B cell (primary cell): ENCODE measurements around the gene TBC1D22A. TPM values are rescaled to one million over a fixed set of nuclear protein-coding genes. Genes with fewer than 3 reads are reported as not detected.

Experiments used
- ATAC-seq: fragments of 200-7000 bp; cut with Tn5 transposase; one replicate; pipeline ENCODE4 v1.10.0; 2021; ENCODE audit warnings: low read depth, mild to moderate bottlenecking, moderate number of reproducible peaks, moderate library complexity
- CTCF ChIA-PET: fragments of 350-600 bp; sonication (Branson Sonifier 250); formaldehyde crosslinking; loops from one replicate; lab custom pipeline; 2021; ENCODE audit warnings: antibody characterized with exemption, inconsistent platforms; lab: Charles Lee
- POLR2A ChIA-PET: fragments of 350-600 bp; sonication (Branson Sonifier 250); formaldehyde crosslinking; loops from one replicate; lab custom pipeline; 2021; ENCODE audit warnings: antibody characterized with exemption; lab: Charles Lee
- DNase-seq: peaks from one replicate; pipeline ENCODE4 v3.0.0; 2013
- H2AFZ ChIP-seq: 2 replicates; pipeline ENCODE4 v1.6.1; 2012; ENCODE audit warnings: mild to moderate bottlenecking, low read depth, low read length; ENCODE audit not compliant: insufficient read depth, poor library complexity, severe bottlenecking
- H3K27ac ChIP-seq, 2 donors: 1 replicate in 1 of 2; 2 replicates in 1 of 2; pipeline ENCODE4 v1.5.1; 2012 to 2013; ENCODE audit warnings: low read length in 2 of 2, mild to moderate bottlenecking in 2 of 2, moderate library complexity in 1 of 2
- H3K27me3 ChIP-seq, 4 experiments: fragments of 200-600 bp in 1 of 4; sonication (generic) in 1 of 4; replicated peaks in 1 of 4; 1 replicate in 2 of 4; 2 replicates in 2 of 4; pipeline versions ENCODE4 v1.6.1 to v1.7.0; 2013 to 2016; ENCODE audit warnings: low read length in 3 of 4, mild to moderate bottlenecking in 2 of 4, mixed read lengths in 1 of 4, moderate library complexity in 1 of 4; ENCODE audit not compliant: insufficient read depth in 4 of 4, control insufficient read depth in 3 of 4; ENCODE audit errors: control extremely low read depth in 1 of 4
- H3K36me3 ChIP-seq, 2 experiments: replicated peaks in 1 of 2; 1 replicate in 1 of 2; 2 replicates in 1 of 2; pipeline versions ENCODE4 v1.6.1 to v1.7.1; 2013; ENCODE audit warnings: low read length in 1 of 2; ENCODE audit not compliant: insufficient read depth in 2 of 2, control insufficient read depth in 1 of 2; ENCODE audit errors: control extremely low read depth in 1 of 2, extremely low read depth in 1 of 2
- H3K4me1 ChIP-seq, 2 donors: fragments of 200-600 bp in 1 of 2; sonication (generic) in 1 of 2; 1 replicate in 1 of 2; 2 replicates in 1 of 2; pipeline versions ENCODE4 v1.5.1 to v1.6.1; 2013 to 2017; ENCODE audit warnings: low read length in 2 of 2; ENCODE audit not compliant: control insufficient read depth in 2 of 2, insufficient read depth in 2 of 2
- H3K4me2 ChIP-seq: replicated peaks from 2 replicates; pipeline ENCODE3; 2012; ENCODE audit warnings: mild to moderate bottlenecking, low read depth, low read length; ENCODE audit not compliant: poor library complexity, severe bottlenecking
- H3K4me3 ChIP-seq, 5 experiments: fragments of 200-600 bp in 1 of 5; sonication (generic) in 1 of 5; 1 replicate in 3 of 5; 2 replicates in 2 of 5; pipeline versions ENCODE4 v1.5.1 to v1.7.0; 2011 to 2016; ENCODE audit warnings: low read length in 4 of 5, mild to moderate bottlenecking in 4 of 5, low read depth in 2 of 5, control low read depth in 1 of 5, moderate library complexity in 1 of 5; ENCODE audit not compliant: insufficient read depth in 1 of 5; ENCODE audit errors: control extremely low read depth in 1 of 5, extremely low read depth in 1 of 5
- H3K79me2 ChIP-seq: fragments of 200-600 bp; sonication (generic); one replicate; pipeline ENCODE4 v1.6.0; 2016; ENCODE audit warnings: low read length; ENCODE audit not compliant: control insufficient read depth, insufficient read depth
- H3K9ac ChIP-seq: fragments of 200-600 bp; sonication (generic); 2 replicates; pipeline ENCODE4 v1.6.1; 2017; ENCODE audit warnings: mild to moderate bottlenecking, low read length, moderate library complexity
- H3K9me3 ChIP-seq, 3 donors: one replicate each; pipeline versions ENCODE4 v1.6.1 to v1.7.1; 2013; ENCODE audit warnings: low read length in 2 of 3; ENCODE audit not compliant: control insufficient read depth in 2 of 3, insufficient read depth in 1 of 3; ENCODE audit errors: control extremely low read depth in 1 of 3
- H4K20me1 ChIP-seq: 2 replicates; pipeline ENCODE4 v1.6.0; 2012; ENCODE audit warnings: mild to moderate bottlenecking, low read length; ENCODE audit not compliant: insufficient read depth, control insufficient read depth, poor library complexity, severe bottlenecking
- H3K27ac Mint-ChIP-seq: one replicate; pipeline ENCODE4 v1.8.0; 2021; ENCODE audit warnings: mixed read lengths
- H3K27me3 Mint-ChIP-seq: one replicate; pipeline ENCODE4 v1.8.0; 2021; ENCODE audit warnings: mixed read lengths
- H3K4me1 Mint-ChIP-seq: one replicate; pipeline ENCODE4 v1.8.0; 2021; ENCODE audit warnings: mixed read lengths
- H3K4me3 Mint-ChIP-seq: one replicate; pipeline ENCODE4 v1.8.0; 2021; ENCODE audit warnings: mixed read lengths
- H3K9me3 Mint-ChIP-seq: one replicate; pipeline ENCODE4 v1.8.0; 2022; ENCODE audit warnings: mixed read lengths; ENCODE audit not compliant: insufficient read depth
- CTCF ChIP-seq: fragments of 200-600 bp; IDR thresholded peaks from one replicate; pipeline ENCODE4 v1.8.0; 2022; ENCODE audit warnings: antibody characterized with exemption, mild to moderate bottlenecking
- EZH2 ChIP-seq: IDR thresholded peaks from 2 replicates; pipeline ENCODE4 v1.6.1; 2012; ENCODE audit warnings: borderline replicate concordance, low read depth, mild to moderate bottlenecking, moderate library complexity, low read length; ENCODE audit not compliant: insufficient read depth, poor library complexity, severe bottlenecking
- WGBS: methylation state at CpG from one replicate; pipeline ENCODE4 v1.1.5; 2013; ENCODE audit warnings: missing lambda C conversion rate; ENCODE audit not compliant: insufficient coverage; 5-methylcytosine and 5-hydroxymethylcytosine counted together
- intact Hi-C: fragments of 100-400 bp; cut with micrococcal nuclease; formaldehyde crosslinking; loops from one replicate; pipeline ENCODE4 v1.10.0; 2022
- polyA plus RNA-seq: library from polyadenylated mRNA; depleted of rRNA; stranded (reverse); fragments of >200 nt; gene quantifications from 2 replicates; pipeline ENCODE4 v1.2.3, GENCODE V29; 2012
- total RNA-seq, 2 donors: library from RNA; stranded (reverse); fragments of 120-200 nt in 1 of 2; gene quantifications; 1 replicate in 1 of 2; 2 replicates in 1 of 2; pipeline versions ENCODE4 v1.2.3 to v1.2.4, GENCODE V29; 2013 to 2022

Gene TBC1D22A
- total and polyA plus RNA-seq, 2 donors (not counting 1 experiment from before 2014, with no cell fraction given), result 73.8 to 128 TPM

GRCh38 chr22:46965555-46966494 lies 203.4 kb downstream of the TBC1D22A start:
- H3K4me1 Mint-ChIP-seq, result peaks cover 35% of the 10 kb centered on the region
- H3K9ac ChIP-seq, result no peak overlapping the region
- DNase-seq (no peak), ATAC-seq (no peak)
- peaks cover 0 to 36% of the 10 kb centered on the region in 2 experiments for H3K36me3 ChIP-seq
- ChIA-PET CTCF (no interaction called here), POLR2A (no interaction called here)
- no peak overlapping the region for H3K27ac ChIP-seq
- TF ChIP-seq CTCF, result no peak
- TF ChIP-seq EZH2, result no peak
- intact Hi-C loops, result no loop called here
- no peaks in the 10 kb centered on the region for H3K9me3 ChIP-seq
- 97% methylated on average over 28 of the region's 33 CpGs for WGBS
- H4K20me1 ChIP-seq, result peaks cover 91% of the 10 kb centered on the region
- peaks cover 90% of the 10 kb centered on the region for H3K79me2 ChIP-seq
- no peaks in the 10 kb centered on the region for H3K27me3 Mint-ChIP-seq
- H3K27ac Mint-ChIP-seq, result no peak overlapping the region
- no peak overlapping the region for H2AFZ ChIP-seq
- H3K9me3 Mint-ChIP-seq, result no peaks in the 10 kb centered on the region
- H3K4me3 Mint-ChIP-seq, result no peak overlapping the region
- H3K27me3 ChIP-seq, result no peaks in the 10 kb centered on the region
- no peak overlapping the region for H3K4me3 ChIP-seq
- H3K4me1 ChIP-seq, result peaks cover 19 to 24% of the 10 kb centered on the region in 2 donors
- H3K4me2 ChIP-seq, result no peak overlapping the region

GRCh38 chr22:46966495-46966845 lies 204.0 kb downstream of the TBC1D22A start:
- ChIA-PET CTCF (no interaction called here), POLR2A (no interaction called here)
- H3K79me2 ChIP-seq, result peaks cover 86% of the 10 kb centered on the region
- H3K4me2 ChIP-seq, result no peak overlapping the region
- TF ChIP-seq EZH2 (no peak), CTCF (no peak)
- H3K27me3 Mint-ChIP-seq, result no peaks in the 10 kb centered on the region
- H3K9me3 Mint-ChIP-seq, result no peaks in the 10 kb centered on the region
- peaks cover 0 to 33% of the 10 kb centered on the region in 2 experiments for H3K36me3 ChIP-seq
- no peak overlapping the region for H3K9ac ChIP-seq
- H2AFZ ChIP-seq, result no peak overlapping the region
- DNase-seq, result no peak
- no peak overlapping the region for H3K27ac Mint-ChIP-seq
- peaks cover 40% of the 10 kb centered on the region for H3K4me1 Mint-ChIP-seq
- H3K27me3 ChIP-seq, result no peaks in the 10 kb centered on the region
- 89% methylated on average over 4 of the region's 4 CpGs for WGBS
- intact Hi-C loops, result no loop called here
- H4K20me1 ChIP-seq, result peaks cover 91% of the 10 kb centered on the region
- H3K4me1 ChIP-seq, result peaks cover 25 to 30% of the 10 kb centered on the region in 2 donors
- H3K4me3 ChIP-seq, result no peak overlapping the region
- no peak overlapping the region for H3K4me3 Mint-ChIP-seq
- ATAC-seq, result no peak
- no peaks in the 10 kb centered on the region for H3K9me3 ChIP-seq
- no peak overlapping the region for H3K27ac ChIP-seq
